SK-N-MC (cell line): ENCODE data around the gene SLC37A1.
A peak's percentile ranks its signal among the peaks of the same experiment; 100 is the strongest.

Source experiments
- DNase-seq: peaks from one replicate; pipeline ENCODE4 v3.0.0-alpha.2; 2011; ENCODE audit warnings: low read depth, low spot score
- H3K27ac ChIP-seq: fragments of 200-600 bp; sonication (generic); 2 replicates; pipeline ENCODE4 v1.5.1; 2016; ENCODE audit warnings: mixed run types
- H3K36me3 ChIP-seq: fragments of 200-600 bp; sonication (generic); 2 replicates; pipeline ENCODE4 v1.6.1; 2017; ENCODE audit warnings: antibody characterized with exemption, low read length, mixed read lengths; ENCODE audit not compliant: insufficient read depth
- H3K4me3 ChIP-seq: fragments of 200-600 bp; sonication (generic); 2 replicates; pipeline ENCODE4 v1.5.1; 2016
- H3K9ac ChIP-seq: fragments of 200-600 bp; sonication (generic); 2 replicates; pipeline ENCODE4 v1.8.0; 2017; ENCODE audit warnings: mixed run types, mixed read lengths; ENCODE audit not compliant: insufficient read length
- H3K9me3 ChIP-seq: fragments of 200-600 bp; sonication (generic); 2 replicates; pipeline ENCODE4 v1.6.1; 2017; ENCODE audit warnings: low read depth, mild to moderate bottlenecking, antibody characterized with exemption, low read length, moderate library complexity, mixed read lengths
- EZH2 ChIP-seq: fragments of 200-600 bp; sonication (generic); IDR thresholded peaks from one replicate; pipeline ENCODE4 v1.6.1; 2017; ENCODE audit warnings: antibody characterized with exemption
- FOXP2 ChIP-seq: optimal IDR thresholded peaks from 2 replicates; pipeline ENCODE3; 2011; ENCODE audit warnings: mild to moderate bottlenecking, moderate library complexity; ENCODE audit not compliant: insufficient read depth; ENCODE audit errors: extremely low read length, control extremely low read depth
- POLR2AphosphoS5 ChIP-seq: IDR thresholded peaks from 2 replicates; pipeline ENCODE4 v1.6.1; 2012; ENCODE audit warnings: mild to moderate bottlenecking, low read depth, low read length, borderline replicate concordance

The SLC37A1 gene

GRCh38 chr21:42496120-42496838 lies 17.4 kb upstream of the SLC37A1 start, which contains the start of gene RSPH1:
TSS of gene RSPH1 (minus strand) at chr21:42496224. CDS start at chr21:42496186, 38 bp downstream.
- H3K27ac ChIP-seq = no peak within 1 kb of the TSS
- no peaks in the 10 kb centered on the region for H3K36me3 ChIP-seq
- TF ChIP-seq POLR2AphosphoS5 (0 out of 2 replicates have a peak, but pooled peaks have one; percentile 32), FOXP2 (no peak), EZH2 (no peak)
- H3K9ac ChIP-seq = peak within 1 kb of the TSS; percentile 74
- no peaks in the 10 kb centered on the region for H3K9me3 ChIP-seq
- peak; percentile 78 for DNase-seq
- peak within 1 kb of the TSS; percentile 86 for H3K4me3 ChIP-seq

GRCh38 chr21:42496839-42497202 lies 16.8 kb upstream of the SLC37A1 start:
- Histone ChIP-seq H3K36me3 (no peaks in the 10 kb centered on the region), H3K9me3 (no peaks in the 10 kb centered on the region), H3K4me3 (peak overlapping the region; percentile 86), H3K27ac (no peak overlapping the region), H3K9ac (peak overlapping the region; percentile 74)
- no peak for DNase-seq
- no peak for TF ChIP-seq EZH2
- TF ChIP-seq POLR2AphosphoS5 = no peak
- TF ChIP-seq FOXP2 = no peak

- H3K4me3 ChIP-seq = no peak overlapping the region
- H3K27ac ChIP-seq = no peak overlapping the region
- no peaks in the 10 kb centered on the region for H3K9me3 ChIP-seq
- no peak for TF ChIP-seq FOXP2
- no peak for TF ChIP-seq POLR2AphosphoS5
- TF ChIP-seq EZH2 = no peak
- no peak overlapping the region for H3K9ac ChIP-seq
- no peaks in the 10 kb centered on the region for H3K36me3 ChIP-seq
- DNase-seq = no peak
Observed at GRCh38 chr21:42498012-42498411, 15.6 kb upstream of the SLC37A1 start.

DNA sequence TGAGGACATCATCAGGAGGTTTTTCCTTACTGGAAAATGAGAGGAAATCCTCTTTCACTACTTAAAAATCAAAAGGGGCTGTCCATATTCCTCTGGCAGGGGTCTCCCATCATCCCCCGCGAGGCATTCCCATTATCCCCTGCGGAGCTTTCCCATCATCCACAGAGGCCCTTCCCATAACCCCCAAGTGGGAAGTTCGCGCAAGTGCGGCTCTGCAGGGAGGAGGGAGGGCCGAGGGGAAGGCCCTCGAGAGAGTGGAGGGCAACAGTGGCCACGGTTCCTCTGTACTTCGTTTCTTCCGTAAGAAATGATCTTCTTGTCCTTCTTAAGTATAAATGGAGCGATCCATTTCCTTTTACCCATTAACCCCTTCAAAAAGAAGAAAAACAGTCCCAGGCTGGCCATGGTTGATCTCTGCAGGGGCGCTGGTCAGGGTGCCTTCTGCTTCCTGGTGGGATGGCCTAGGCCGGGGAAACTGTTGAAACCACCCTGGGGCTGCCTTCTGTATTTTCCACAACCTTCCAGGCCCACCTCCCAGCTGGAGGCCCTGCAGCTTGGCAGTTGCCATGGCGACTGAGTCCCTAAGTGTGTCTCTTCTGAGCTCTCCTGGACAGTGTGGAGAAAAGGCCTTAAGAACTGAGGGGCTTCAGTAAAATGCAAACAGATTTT lies 14.1 kb upstream of the SLC37A1 start:
- DNase-seq = no peak
- Histone ChIP-seq H3K9me3 (no peaks in the 10 kb centered on the region), H3K4me3 (no peak overlapping the region), H3K36me3 (no peaks in the 10 kb centered on the region), H3K27ac (no peak overlapping the region), H3K9ac (no peak overlapping the region)
- TF ChIP-seq FOXP2 (no peak), POLR2AphosphoS5 (no peak), EZH2 (no peak)

DNA sequence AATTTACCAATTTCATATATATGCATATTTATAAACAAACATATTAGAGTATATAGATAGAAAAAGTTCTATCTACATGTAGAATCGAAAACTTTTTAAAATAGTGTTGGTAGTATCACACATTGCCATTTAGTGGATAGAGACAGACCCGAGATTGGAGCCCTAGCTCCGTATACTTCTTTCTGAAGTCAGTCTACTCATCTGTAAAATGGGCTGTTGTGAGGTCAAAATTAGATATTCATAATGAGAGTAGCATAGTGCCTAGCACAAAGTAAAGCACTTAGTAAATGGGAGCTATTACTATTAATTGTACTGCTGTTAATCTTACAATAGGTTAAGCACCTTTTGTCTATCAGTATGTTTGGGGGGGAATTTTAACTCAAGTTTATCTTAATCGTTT lies 13.4 kb upstream of the SLC37A1 start:
- H3K27ac ChIP-seq = no peak overlapping the region
- DNase-seq = no peak
- H3K9me3 ChIP-seq = no peaks in the 10 kb centered on the region
- H3K36me3 ChIP-seq = no peaks in the 10 kb centered on the region
- no peak for TF ChIP-seq POLR2AphosphoS5
- TF ChIP-seq EZH2 = no peak
- no peak for TF ChIP-seq FOXP2
- no peak overlapping the region for H3K9ac ChIP-seq
- H3K4me3 ChIP-seq = no peak overlapping the region

DNA sequence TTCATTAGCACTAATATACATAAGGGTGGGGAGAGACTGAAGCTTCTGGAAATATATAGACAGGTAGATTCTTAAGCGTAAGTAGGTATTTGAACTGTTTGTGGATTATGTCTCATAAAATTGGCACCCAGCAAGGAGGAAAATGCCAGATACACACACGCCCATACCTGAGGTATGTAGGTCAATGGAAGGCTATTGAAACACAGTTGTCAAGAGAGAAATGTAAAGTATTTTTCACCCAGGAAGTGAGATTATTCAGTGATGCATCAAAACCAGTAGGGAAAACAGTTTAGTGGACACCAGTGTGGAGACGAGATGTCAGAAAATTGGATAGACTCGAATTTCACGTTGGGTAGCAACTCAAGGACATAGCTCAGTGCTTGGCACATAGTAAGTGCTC lies 12.9 kb upstream of the SLC37A1 start:
- TF ChIP-seq EZH2 (no peak), POLR2AphosphoS5 (no peak)
- Histone ChIP-seq H3K27ac (no peak overlapping the region), H3K4me3 (no peak overlapping the region), H3K9ac (no peak overlapping the region), H3K9me3 (no peaks in the 10 kb centered on the region), H3K36me3 (no peaks in the 10 kb centered on the region)
- no peak for DNase-seq

DNA sequence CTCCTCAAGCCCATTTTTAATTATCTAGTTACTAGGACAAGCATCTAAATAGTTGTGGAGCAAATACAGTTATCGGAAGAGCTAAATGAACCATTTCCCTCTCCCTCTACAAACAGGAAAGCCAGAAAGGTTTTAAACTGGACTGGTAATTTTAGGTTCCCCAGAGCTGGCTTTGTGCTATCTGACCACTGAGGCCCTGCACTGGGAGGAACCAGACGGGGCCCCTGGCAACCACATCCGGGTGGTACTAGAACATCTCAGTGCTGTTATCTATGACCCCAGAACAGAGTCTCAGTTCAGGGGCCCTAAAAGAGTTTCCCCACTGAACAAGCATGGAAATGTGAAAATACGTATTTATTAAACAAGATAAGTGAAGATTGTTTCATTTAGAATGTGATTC lies 9.9 kb upstream of the SLC37A1 start:
- no peak for TF ChIP-seq POLR2AphosphoS5
- TF ChIP-seq FOXP2 = no peak
- TF ChIP-seq EZH2 = no peak
- Histone ChIP-seq H3K9me3 (no peaks in the 10 kb centered on the region), H3K4me3 (no peak overlapping the region), H3K9ac (no peak overlapping the region), H3K27ac (no peak overlapping the region), H3K36me3 (no peaks in the 10 kb centered on the region)
- DNase-seq = no peak

- Histone ChIP-seq H3K9me3 (no peaks in the 10 kb centered on the region), H3K27ac (no peak overlapping the region), H3K36me3 (no peaks in the 10 kb centered on the region), H3K4me3 (no peak overlapping the region), H3K9ac (no peak overlapping the region)
- DNase-seq = no peak
- TF ChIP-seq POLR2AphosphoS5 (no peak), EZH2 (no peak), FOXP2 (no peak)
Observed at GRCh38 chr21:42505090-42505726, 8.4 kb upstream of the SLC37A1 start.

GRCh38 chr21:42507418-42507817 lies 6.2 kb upstream of the SLC37A1 start:
- Histone ChIP-seq H3K27ac (no peak overlapping the region), H3K4me3 (no peak overlapping the region), H3K9me3 (no peaks in the 10 kb centered on the region), H3K36me3 (no peaks in the 10 kb centered on the region), H3K9ac (no peak overlapping the region)
- no peak for DNase-seq
- TF ChIP-seq POLR2AphosphoS5 (no peak), FOXP2 (no peak), EZH2 (no peak)
